DOHH2 (cell line): ENCODE data around the gene PTPN5.

ENCODE experiments used
- H3F3A ChIP-seq: fragments of 200-600 bp; sonication (generic), shearing (Covaris generic); 2 replicates; pipeline ENCODE4 v1.6.0; 2016; ENCODE audit warnings: antibody characterized with exemption, mild to moderate bottlenecking; ENCODE audit not compliant: control insufficient read depth, insufficient read depth
- H3K27ac ChIP-seq: fragments of 200-600 bp; sonication (generic); 2 replicates; pipeline ENCODE4 v1.5.1; 2014; ENCODE audit warnings: low read depth, mild to moderate bottlenecking, low read length, moderate library complexity
- H3K27me3 ChIP-seq: fragments of 200-600 bp; sonication (generic); 2 replicates; pipeline ENCODE4 v1.6.1; 2014; ENCODE audit warnings: mild to moderate bottlenecking, low read length, mixed read lengths; ENCODE audit not compliant: control insufficient read depth
- H3K36me3 ChIP-seq: fragments of 200-600 bp; sonication (generic); 2 replicates; pipeline ENCODE4 v1.6.1; 2014; ENCODE audit warnings: mild to moderate bottlenecking, low read length, moderate library complexity, mixed read lengths; ENCODE audit not compliant: control insufficient read depth
- H3K4me1 ChIP-seq: fragments of 200-600 bp; sonication (generic); 2 replicates; pipeline ENCODE4 v1.6.1; 2014; ENCODE audit warnings: mild to moderate bottlenecking, low read length, mixed read lengths; ENCODE audit not compliant: control insufficient read depth
- H3K4me2 ChIP-seq: fragments of 200-600 bp; sonication (generic); 2 replicates; pipeline ENCODE4 v1.6.0; 2014; ENCODE audit warnings: mild to moderate bottlenecking, low read length, moderate library complexity
- H3K4me3 ChIP-seq: fragments of 200-600 bp; sonication (generic); 2 replicates; pipeline ENCODE4 v1.5.1; 2014; ENCODE audit warnings: mild to moderate bottlenecking, low read length, mixed read lengths
- H3K79me2 ChIP-seq: fragments of 200-600 bp; sonication (generic); 2 replicates; pipeline ENCODE4 v1.6.1; 2014; ENCODE audit warnings: mild to moderate bottlenecking, low read length, mixed read lengths; ENCODE audit not compliant: control insufficient read depth
- H3K9me2 ChIP-seq: fragments of 200-600 bp; sonication (generic); replicated peaks from 2 replicates; pipeline ENCODE4 v1.6.1; 2014; ENCODE audit warnings: mild to moderate bottlenecking, low read length, mixed read lengths; ENCODE audit not compliant: control insufficient read depth
- H3K9me3 ChIP-seq: fragments of 200-600 bp; sonication (generic); 2 replicates; pipeline ENCODE4 v1.6.1; 2014; ENCODE audit warnings: antibody characterized with exemption, low read length, mixed read lengths; ENCODE audit not compliant: control insufficient read depth, insufficient read depth
- H4K20me1 ChIP-seq: fragments of 200-600 bp; sonication (generic); 2 replicates; pipeline ENCODE4 v1.6.0; 2014; ENCODE audit warnings: low read depth, mild to moderate bottlenecking, antibody characterized with exemption, low read length, moderate library complexity; ENCODE audit not compliant: control insufficient read depth, insufficient read depth
- CTCF ChIP-seq: fragments of 200-600 bp; sonication (generic); IDR thresholded peaks from one replicate; pipeline ENCODE4 v1.5.1; 2014; ENCODE audit warnings: antibody characterized with exemption, mild to moderate bottlenecking, low read depth, low read length; ENCODE audit not compliant: poor library complexity, severe bottlenecking
- EZH2phosphoT487 ChIP-seq: fragments of 200-600 bp; sonication (generic); IDR thresholded peaks from 2 replicates; pipeline ENCODE4 v1.6.1; 2017; ENCODE audit warnings: borderline replicate concordance, mild to moderate bottlenecking, antibody characterized with exemption, low read length, moderate library complexity, mixed read lengths

Gene PTPN5

GRCh38 chr11:18727479-18728236, 63.9 kb downstream of the PTPN5 start:
- no peaks in the 10 kb centered on the region for H3K9me3 ChIP-seq
- no peaks in the 10 kb centered on the region for H3K9me2 ChIP-seq
- H3K4me1 ChIP-seq: peaks cover 14% of the 10 kb centered on the region
- H3K27ac ChIP-seq: no peak overlapping the region
- TF ChIP-seq EZH2phosphoT487 (no peak), CTCF (peak; percentile 84)
- H3K79me2 ChIP-seq: no peaks in the 10 kb centered on the region
- no peaks in the 10 kb centered on the region for H3F3A ChIP-seq
- no peaks in the 10 kb centered on the region for H3K36me3 ChIP-seq
- no peak overlapping the region for H3K4me2 ChIP-seq
- no peaks in the 10 kb centered on the region for H3K27me3 ChIP-seq
- no peak overlapping the region for H3K4me3 ChIP-seq
- H4K20me1 ChIP-seq: no peaks in the 10 kb centered on the region

- TF ChIP-seq EZH2phosphoT487: no peak
- TF ChIP-seq CTCF: no peak
- Histone ChIP-seq H3K36me3 (no peaks in the 10 kb centered on the region), H3F3A (no peaks in the 10 kb centered on the region), H3K27ac (no peak within 1 kb of the TSS), H3K4me3 (no peak within 1 kb of the TSS), H3K4me1 (peaks cover 13% of the 10 kb centered on the region), H3K79me2 (no peaks in the 10 kb centered on the region), H3K27me3 (no peaks in the 10 kb centered on the region), H3K4me2 (no peak within 1 kb of the TSS), H3K9me2 (no peaks in the 10 kb centered on the region), H4K20me1 (no peaks in the 10 kb centered on the region), H3K9me3 (no peaks in the 10 kb centered on the region)
These were observed 65.6 kb downstream of the PTPN5 start, which contains the start of gene IGSF22 for GRCh38 chr11:18726040-18726439. TSS of gene IGSF22 (minus strand) at chr11:18726188. CDS start at chr11:18724236, 1,952 bp downstream.

- H4K20me1 ChIP-seq: no peaks in the 10 kb centered on the region
These were observed 67.6 kb downstream of the PTPN5 start for GRCh38 chr11:18723991-18724390.

More at GRCh38 chr11:18723991-18724390, 67.6 kb downstream of the PTPN5 start:
- Histone ChIP-seq H3K4me3 (no peak overlapping the region), H3F3A (no peaks in the 10 kb centered on the region), H3K36me3 (no peaks in the 10 kb centered on the region), H3K27ac (no peak overlapping the region), H3K79me2 (no peaks in the 10 kb centered on the region), H3K9me3 (no peaks in the 10 kb centered on the region), H3K4me1 (peaks cover 13% of the 10 kb centered on the region), H3K9me2 (no peaks in the 10 kb centered on the region), H3K4me2 (no peak overlapping the region), H3K27me3 (0 out of 2 replicates have a peak, but pooled peaks cover 2% of the 10 kb centered on the region)
- no peak for TF ChIP-seq EZH2phosphoT487
- no peak for TF ChIP-seq CTCF
